ENCODE results near the gene PYGM.

DNA sequence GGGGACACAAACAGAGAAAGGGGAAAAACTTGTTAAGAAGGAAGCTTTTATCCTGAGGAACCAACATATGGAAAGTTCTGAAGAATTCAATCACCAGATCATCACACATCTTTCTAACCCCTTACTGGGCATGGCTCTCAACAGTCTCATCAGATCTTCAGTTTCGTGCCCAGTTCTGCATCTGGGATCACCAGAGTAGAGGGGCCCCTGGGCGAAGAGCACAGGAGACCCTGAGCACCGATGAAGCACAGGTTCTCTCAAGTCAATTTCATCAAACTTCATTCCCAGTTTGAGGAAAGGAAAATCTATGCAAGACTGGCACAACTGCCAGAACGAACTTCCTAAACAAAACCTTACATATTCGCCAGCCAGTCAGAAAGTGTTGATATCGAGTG lies 8.5 kb upstream of the PYGM start:
- TF ChIP-seq POLR2AphosphoS5 (IDR thresholded peaks at IDR 0.05; ENCODE audit: low read depth, low read length): no peak
- TF ChIP-seq, protein P1, sequence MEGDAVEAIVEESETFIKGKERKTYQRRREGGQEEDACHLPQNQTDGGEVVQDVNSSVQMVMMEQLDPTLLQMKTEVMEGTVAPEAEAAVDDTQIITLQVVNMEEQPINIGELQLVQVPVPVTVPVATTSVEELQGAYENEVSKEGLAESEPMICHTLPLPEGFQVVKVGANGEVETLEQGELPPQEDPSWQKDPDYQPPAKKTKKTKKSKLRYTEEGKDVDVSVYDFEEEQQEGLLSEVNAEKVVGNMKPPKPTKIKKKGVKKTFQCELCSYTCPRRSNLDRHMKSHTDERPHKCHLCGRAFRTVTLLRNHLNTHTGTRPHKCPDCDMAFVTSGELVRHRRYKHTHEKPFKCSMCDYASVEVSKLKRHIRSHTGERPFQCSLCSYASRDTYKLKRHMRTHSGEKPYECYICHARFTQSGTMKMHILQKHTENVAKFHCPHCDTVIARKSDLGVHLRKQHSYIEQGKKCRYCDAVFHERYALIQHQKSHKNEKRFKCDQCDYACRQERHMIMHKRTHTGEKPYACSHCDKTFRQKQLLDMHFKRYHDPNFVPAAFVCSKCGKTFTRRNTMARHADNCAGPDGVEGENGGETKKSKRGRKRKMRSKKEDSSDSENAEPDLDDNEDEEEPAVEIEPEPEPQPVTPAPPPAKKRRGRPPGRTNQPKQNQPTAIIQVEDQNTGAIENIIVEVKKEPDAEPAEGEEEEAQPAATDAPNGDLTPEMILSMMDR (IDR thresholded peaks at IDR 0.05 in 2 of 3, conservative IDR thresholded peaks at IDR 0.05 in 1 of 3; ENCODE audit: borderline replicate concordance in 1 of 3, insufficient read depth in 1 of 3, low read depth in 2 of 3, low read length in 2 of 3): no peak
- TF ChIP-seq POLR2A (IDR thresholded peaks at IDR 0.05; ENCODE audit: borderline replicate concordance, extremely low read depth, insufficient read depth, insufficient read length): no peak

All from HCT116 (cell line).